Fibroblast of gingiva (primary cell): ENCODE data around the gene PODXL2.
A peak's percentile ranks its signal among the peaks of the same experiment; 100 is the strongest.

Experiments
- DNase-seq: peaks from one replicate; pipeline ENCODE4 v3.0.0-alpha.2; 2011; ENCODE audit warnings: low read depth

Gene PODXL2

GRCh38 chr3:127658234-127658633, 29.2 kb downstream of the PODXL2 start:
- DNase-seq = peak; percentile 66

GRCh38 chr3:127660621-127661251, 31.8 kb downstream of the PODXL2 start:
- DNase-seq = no peak

GRCh38 chr3:127661600-127661999, 32.6 kb downstream of the PODXL2 start:
- DNase-seq = no peak

GRCh38 chr3:127662001-127662469, 33.0 kb downstream of the PODXL2 start:
- DNase-seq = no peak

GRCh38 chr3:127663151-127663550, 34.2 kb downstream of the PODXL2 start:
- no peak for DNase-seq

GRCh38 chr3:127665165-127665564, 36.2 kb downstream of the PODXL2 start:
- DNase-seq = no peak

GRCh38 chr3:127665586-127665985, 36.6 kb downstream of the PODXL2 start:
- peak; percentile 15 for DNase-seq

GRCh38 chr3:127666676-127667075, 37.7 kb downstream of the PODXL2 start:
- no peak for DNase-seq

- DNase-seq = no peak
These were observed 38.2 kb downstream of the PODXL2 start for GRCh38 chr3:127667119-127667681.

GRCh38 chr3:127668906-127669305, 39.9 kb downstream of the PODXL2 start:
- no peak for DNase-seq

GRCh38 chr3:127669541-127670228, 40.7 kb downstream of the PODXL2 start:
- DNase-seq = no peak

GRCh38 chr3:127670229-127670559, 41.2 kb downstream of the PODXL2 start:
- no peak for DNase-seq

GRCh38 chr3:127670761-127671522, 42.0 kb downstream of the PODXL2 start:
- no peak for DNase-seq

GRCh38 chr3:127671523-127672428, 42.8 kb downstream of the PODXL2 start:
- no peak for DNase-seq

GRCh38 chr3:127672429-127673190, 43.6 kb downstream of the PODXL2 start, which contains the start of gene ABTB1:
ABTB1 (plus strand) TSS chr3:127672952; CDS start chr3:127673026, 74 bp downstream.
- peak; percentile 76 for DNase-seq

GRCh38 chr3:127673191-127674100, 44.5 kb downstream of the PODXL2 start:
- peak; percentile 71 for DNase-seq

GRCh38 chr3:127674101-127674721, 45.2 kb downstream of the PODXL2 start:
- DNase-seq = no peak

- no peak for DNase-seq
These were observed 45.8 kb downstream of the PODXL2 start for GRCh38 chr3:127674790-127675189.
